ENCODE results near the gene HAND2. TPM values are rescaled to one million over a fixed set of nuclear protein-coding genes. Genes with fewer than 3 reads are reported as not detected.

Gene HAND2
- total and polyA plus RNA-seq, 10 donors: 0.80 to 6.3 (median 1.8) TPM

- 79 to 91% (median 86%) methylated on average over 1 of the region's 1 CpG for WGBS, 5 donors
- DNase-seq: no peak
- no peak overlapping the region for H3K4me3 ChIP-seq
- H3K36me3 ChIP-seq: no peaks in the 10 kb centered on the region
- intact Hi-C loops (cut with DNase I; ENCODE audit: low total_unique reads): loop anchor here (10.0 kb wide), 1 partner anchor 73 kb away; no protein-coding TSS in a partner anchor
- no peak overlapping the region for H3K27ac ChIP-seq
- H3K27me3 ChIP-seq (replicated peaks in 1 of 7): peaks cover 0 to 74% (median 35%) of the 10 kb centered on the region in 7 donors
- peaks cover 0 to 4% (median 0%) of the 10 kb centered on the region in 8 donors for H3K9me3 ChIP-seq
- TF ChIP-seq POLR2A (IDR thresholded peaks at IDR 0.05): no peak
- no peak for TF ChIP-seq POLR2AphosphoS5 (IDR thresholded peaks at IDR 0.05)
- TF ChIP-seq CTCF (IDR thresholded peaks at IDR 0.05 in 8 of 11, conservative IDR thresholded peaks at IDR 0.05 in 3 of 11): no peak
- H3K4me1 ChIP-seq: peaks cover 0 to 36% (median 17%) of the 10 kb centered on the region in 6 donors
Measured at GRCh38 chr4:173498023-173498422, 32.0 kb downstream of the HAND2 start.

DNA sequence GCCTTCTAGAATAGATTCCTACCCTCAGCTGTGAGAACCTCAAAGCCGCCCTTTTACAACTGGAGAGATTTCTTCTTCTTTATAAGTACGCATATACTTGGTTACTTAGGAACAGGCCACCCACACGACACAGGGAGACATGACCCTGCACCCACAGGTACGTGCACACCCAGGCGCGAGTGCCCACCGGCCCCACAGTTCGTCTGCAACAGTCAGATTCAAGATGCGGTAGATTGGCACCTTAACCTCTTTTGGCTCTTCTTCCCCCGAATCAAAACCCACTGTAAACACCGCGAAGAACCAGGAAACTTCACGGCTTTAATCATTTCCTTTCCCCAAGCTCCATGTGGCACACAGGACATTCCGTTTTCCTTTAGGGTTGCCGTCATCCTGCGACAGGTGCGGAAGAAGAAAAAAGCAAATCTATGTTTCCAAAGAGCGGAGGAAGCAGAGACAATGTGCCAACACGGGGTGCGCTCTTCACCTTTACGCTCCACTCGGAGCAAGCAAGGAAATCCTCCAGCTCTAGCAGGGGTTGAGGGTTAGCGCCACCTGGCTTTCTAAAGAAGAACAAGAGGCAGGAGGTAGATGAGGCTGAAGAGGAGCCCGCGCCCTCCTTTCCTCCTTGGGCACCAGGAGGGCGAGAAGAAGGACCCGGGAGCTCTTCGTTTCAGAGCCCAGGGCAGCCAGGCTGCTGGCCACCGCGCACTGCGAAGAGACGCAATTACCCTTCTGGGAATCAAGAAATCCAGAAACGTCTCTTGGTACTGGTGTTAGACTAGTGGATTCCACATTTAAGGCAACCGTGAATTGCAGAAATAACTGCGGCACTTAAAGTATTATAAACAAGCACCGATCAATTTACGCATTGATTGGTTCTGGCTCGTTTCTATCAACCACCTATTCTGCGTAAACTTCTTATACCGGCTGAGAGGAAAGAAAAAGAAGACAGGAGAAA lies 35.7 kb downstream of the HAND2 start:
- intact Hi-C loops (cut with DNase I; ENCODE audit: low total_unique reads): loop anchor here (10.0 kb wide), 1 partner anchor 69 kb away; no protein-coding TSS in a partner anchor
- H3K4me1 ChIP-seq: peaks cover 0 to 40% (median 19%) of the 10 kb centered on the region in 6 donors
- peak; percentile 81 for DNase-seq

GRCh38 chr4:173493041-173493440 lies 37.0 kb downstream of the HAND2 start:
- DNase-seq: no peak
- Histone ChIP-seq H3K36me3 (no peaks in the 10 kb centered on the region), H3K4me1 (peaks cover 0 to 40% (median 19%) of the 10 kb centered on the region in 6 donors), H3K4me3 (no peak overlapping the region), H3K9me3 (no peaks in the 10 kb centered on the region), H3K27me3 (replicated peaks in 1 of 7) (peaks cover 0 to 35% (median 7%) of the 10 kb centered on the region in 7 donors), H3K27ac (no peak overlapping the region)
- intact Hi-C loops (cut with DNase I; ENCODE audit: low total_unique reads): loop anchor here (10.0 kb wide), 1 partner anchor 68 kb away; no protein-coding TSS in a partner anchor
- no peak for TF ChIP-seq POLR2AphosphoS5 (IDR thresholded peaks at IDR 0.05)
- no peak for TF ChIP-seq POLR2A (IDR thresholded peaks at IDR 0.05)
- TF ChIP-seq CTCF (IDR thresholded peaks at IDR 0.05 in 8 of 11, conservative IDR thresholded peaks at IDR 0.05 in 3 of 11): no peak
- 81 to 89% (median 82%) methylated on average over 4 of the region's 4 CpGs for WGBS, 5 donors

More for the DNA sequence above, 35.7 kb downstream of the HAND2 start:
- WGBS, 5 donors: 17 to 28% (median 22%) methylated on average over 40 of the region's 40 CpGs
- TF ChIP-seq POLR2A (IDR thresholded peaks at IDR 0.05) (no peak), CTCF (IDR thresholded peaks at IDR 0.05 in 8 of 11, conservative IDR thresholded peaks at IDR 0.05 in 3 of 11) (peak; percentile 38 to 82 (median 63)), POLR2AphosphoS5 (IDR thresholded peaks at IDR 0.05) (peak in 1 of 3 donors; percentile 11)
- H3K27ac ChIP-seq: no peak overlapping the region
- H3K9me3 ChIP-seq: no peaks in the 10 kb centered on the region
- no peaks in the 10 kb centered on the region for H3K36me3 ChIP-seq
- H3K4me3 ChIP-seq: peak overlapping the region in 7 of 8 donors; percentile 6 to 57 (median 18)
- peaks cover 0 to 44% (median 7%) of the 10 kb centered on the region in 7 donors for H3K27me3 ChIP-seq (replicated peaks in 1 of 7)

- Histone ChIP-seq H3K9me3 (no peaks in the 10 kb centered on the region), H3K27ac (no peak overlapping the region), H3K4me3 (no peak overlapping the region), H3K4me1 (peaks cover 0 to 40% (median 19%) of the 10 kb centered on the region in 6 donors), H3K27me3 (replicated peaks in 1 of 7) (peaks cover 0 to 35% (median 7%) of the 10 kb centered on the region in 7 donors), H3K36me3 (no peaks in the 10 kb centered on the region)
- TF ChIP-seq POLR2A (IDR thresholded peaks at IDR 0.05) (no peak), CTCF (IDR thresholded peaks at IDR 0.05 in 8 of 11, conservative IDR thresholded peaks at IDR 0.05 in 3 of 11) (no peak), POLR2AphosphoS5 (IDR thresholded peaks at IDR 0.05) (no peak)
- DNase-seq: no peak
- 38 to 51% (median 44%) methylated on average over 4 of the region's 4 CpGs for WGBS, 5 donors
- intact Hi-C loops (cut with DNase I; ENCODE audit: low total_unique reads): loop anchor here (10.0 kb wide), 1 partner anchor 68 kb away; no protein-coding TSS in a partner anchor
Measured at GRCh38 chr4:173492315-173492714, 37.7 kb downstream of the HAND2 start.
